HCT116 (cell line): ENCODE results near the gene MAGEF1.

Experiments used
- ELF1 ChIP-seq: IDR thresholded peaks from 2 replicates; pipeline ENCODE4 v1.6.1; 2012; ENCODE audit warnings: low read depth, borderline replicate concordance
- EZH2 ChIP-seq: fragments of 200-600 bp; sonication (generic); IDR thresholded peaks from 2 replicates; pipeline ENCODE4 v1.6.1; 2017; ENCODE audit warnings: antibody characterized with exemption, mixed run types
- JUND ChIP-seq: IDR thresholded peaks from 2 replicates; pipeline ENCODE4 v1.6.1; 2012
- POLR2A ChIP-seq: IDR thresholded peaks from 2 replicates; pipeline ENCODE4 v1.7.0; 2011; ENCODE audit warnings: borderline replicate concordance; ENCODE audit not compliant: insufficient read depth, insufficient read length; ENCODE audit errors: extremely low read depth
- POLR2AphosphoS5 ChIP-seq: IDR thresholded peaks from 2 replicates; pipeline ENCODE4 v1.6.1; 2011; ENCODE audit warnings: mild to moderate bottlenecking, low read depth, low read length, moderate library complexity
- RAD21 ChIP-seq: IDR thresholded peaks from 2 replicates; pipeline ENCODE4 v1.6.1; 2012; ENCODE audit warnings: low read depth, mild to moderate bottlenecking
- ZNF274 ChIP-seq: fragments of 200-500 bp; sonication (Bioruptor generic); IDR thresholded peaks from 2 replicates; pipeline ENCODE4 v1.6.1; 2014; ENCODE audit warnings: mild to moderate bottlenecking, low read depth, low read length, inconsistent platforms
- TF ChIP-seq, protein P1 (sequence below), 3 experiments: fragments of 200-600 bp in 1 of 3; sonication (generic) in 1 of 3; IDR thresholded peaks in 2 of 3; conservative IDR thresholded peaks in 1 of 3; 2 replicates each; pipeline ENCODE4 v1.5.1; 2012 to 2017; ENCODE audit warnings: low read depth in 2 of 3, low read length in 2 of 3, antibody characterized with exemption in 1 of 3, borderline replicate concordance in 1 of 3, control low read depth in 1 of 3, mild to moderate bottlenecking in 1 of 3, mixed read lengths in 1 of 3, mixed run types in 1 of 3, moderate library complexity in 1 of 3; ENCODE audit not compliant: insufficient read depth in 1 of 3

DNA sequence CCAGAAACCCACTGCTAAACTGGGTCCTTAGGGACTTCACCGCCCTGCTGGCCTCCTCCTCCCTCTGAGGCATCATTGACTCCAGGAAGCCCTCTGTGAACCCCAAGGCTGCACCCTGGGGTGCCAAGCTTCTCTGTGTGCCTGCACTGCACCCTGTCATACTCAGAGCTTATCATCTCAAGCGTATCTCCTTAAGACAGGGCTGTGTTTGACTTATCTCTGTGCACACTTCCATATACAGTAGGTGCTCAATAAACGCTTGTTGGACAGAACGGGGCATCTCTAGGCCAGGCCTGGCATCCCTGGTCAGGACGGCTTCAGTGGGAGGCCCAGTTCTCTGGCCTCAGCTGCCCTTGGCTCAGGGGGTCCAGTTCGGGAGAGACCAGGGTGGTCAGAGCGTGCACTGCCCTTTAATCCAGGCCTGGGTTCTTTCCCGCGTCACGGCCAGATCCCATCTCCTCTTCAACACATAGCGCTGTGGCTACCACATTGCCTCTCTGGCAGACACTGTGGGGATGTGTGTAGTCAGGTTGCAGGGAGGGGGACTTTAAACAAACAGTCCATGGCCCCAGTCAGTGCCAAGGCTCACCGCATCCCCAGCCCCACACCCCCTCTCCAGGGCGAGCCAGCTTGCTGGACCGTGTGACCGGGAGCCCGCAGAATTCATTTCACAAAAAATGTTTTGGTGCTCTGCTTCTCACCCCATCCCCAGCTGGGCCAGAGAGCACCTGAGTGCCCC is 33.4 kb downstream of the MAGEF1 start:
- TF ChIP-seq, protein P1, sequence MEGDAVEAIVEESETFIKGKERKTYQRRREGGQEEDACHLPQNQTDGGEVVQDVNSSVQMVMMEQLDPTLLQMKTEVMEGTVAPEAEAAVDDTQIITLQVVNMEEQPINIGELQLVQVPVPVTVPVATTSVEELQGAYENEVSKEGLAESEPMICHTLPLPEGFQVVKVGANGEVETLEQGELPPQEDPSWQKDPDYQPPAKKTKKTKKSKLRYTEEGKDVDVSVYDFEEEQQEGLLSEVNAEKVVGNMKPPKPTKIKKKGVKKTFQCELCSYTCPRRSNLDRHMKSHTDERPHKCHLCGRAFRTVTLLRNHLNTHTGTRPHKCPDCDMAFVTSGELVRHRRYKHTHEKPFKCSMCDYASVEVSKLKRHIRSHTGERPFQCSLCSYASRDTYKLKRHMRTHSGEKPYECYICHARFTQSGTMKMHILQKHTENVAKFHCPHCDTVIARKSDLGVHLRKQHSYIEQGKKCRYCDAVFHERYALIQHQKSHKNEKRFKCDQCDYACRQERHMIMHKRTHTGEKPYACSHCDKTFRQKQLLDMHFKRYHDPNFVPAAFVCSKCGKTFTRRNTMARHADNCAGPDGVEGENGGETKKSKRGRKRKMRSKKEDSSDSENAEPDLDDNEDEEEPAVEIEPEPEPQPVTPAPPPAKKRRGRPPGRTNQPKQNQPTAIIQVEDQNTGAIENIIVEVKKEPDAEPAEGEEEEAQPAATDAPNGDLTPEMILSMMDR (IDR thresholded peaks at IDR 0.05 in 2 of 3, conservative IDR thresholded peaks at IDR 0.05 in 1 of 3; ENCODE audit: borderline replicate concordance in 1 of 3, insufficient read depth in 1 of 3, low read depth in 2 of 3, low read length in 2 of 3) = no peak
- TF ChIP-seq EZH2 (no peak), JUND (no peak), ELF1 (no peak), POLR2AphosphoS5 (no peak), POLR2A (no peak), RAD21 (no peak), ZNF274 (no peak)
